GM18861 (cell line): Measurements from ENCODE around the gene PNKD.
"Not testable (repeated sequence)": the region's sequence is repeated elsewhere in the genome, so short reads cannot be mapped to it uniquely, and the experiment has no call there.

Source experiments
- ATAC-seq: cut with Tn5 transposase; IDR thresholded peaks from one replicate; pipeline ENCODE4 v1.9.1; 2021; ENCODE audit not compliant: unreplicated experiment

Gene PNKD

DNA sequence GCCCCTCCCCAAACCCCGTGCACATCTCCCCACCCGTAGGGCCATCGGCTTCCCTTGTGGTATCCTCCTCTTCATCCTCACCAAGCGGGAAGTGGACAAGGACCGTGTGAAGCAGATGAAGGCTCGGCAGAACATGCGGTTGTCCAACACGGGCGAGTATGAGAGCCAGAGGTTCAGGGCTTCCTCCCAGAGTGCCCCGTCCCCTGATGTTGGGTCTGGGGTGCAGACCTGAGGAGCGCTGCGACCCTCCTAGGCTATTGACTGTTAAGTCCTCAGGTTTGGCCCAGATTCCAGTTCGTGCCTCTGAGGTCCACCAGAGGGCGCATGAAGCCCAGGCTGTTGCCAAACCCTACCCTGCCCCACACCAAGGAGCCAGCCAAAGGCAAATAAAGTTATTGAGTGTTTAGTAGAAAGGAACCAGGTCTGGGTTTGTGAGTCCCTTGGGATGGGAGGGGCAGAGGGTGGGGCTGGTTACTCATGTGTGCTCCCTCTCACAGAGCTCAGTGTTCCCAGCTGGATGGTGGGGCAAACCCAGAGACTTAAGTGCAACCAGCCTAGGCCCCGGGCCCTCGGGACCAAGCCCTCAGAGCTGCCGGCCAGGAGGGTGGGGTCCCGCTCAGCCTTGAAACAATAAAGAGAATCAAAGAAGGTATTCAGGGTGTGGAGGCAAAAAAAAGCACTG, 2.4 kb downstream of the PNKD start:
- ATAC-seq: peak; percentile 22

DNA sequence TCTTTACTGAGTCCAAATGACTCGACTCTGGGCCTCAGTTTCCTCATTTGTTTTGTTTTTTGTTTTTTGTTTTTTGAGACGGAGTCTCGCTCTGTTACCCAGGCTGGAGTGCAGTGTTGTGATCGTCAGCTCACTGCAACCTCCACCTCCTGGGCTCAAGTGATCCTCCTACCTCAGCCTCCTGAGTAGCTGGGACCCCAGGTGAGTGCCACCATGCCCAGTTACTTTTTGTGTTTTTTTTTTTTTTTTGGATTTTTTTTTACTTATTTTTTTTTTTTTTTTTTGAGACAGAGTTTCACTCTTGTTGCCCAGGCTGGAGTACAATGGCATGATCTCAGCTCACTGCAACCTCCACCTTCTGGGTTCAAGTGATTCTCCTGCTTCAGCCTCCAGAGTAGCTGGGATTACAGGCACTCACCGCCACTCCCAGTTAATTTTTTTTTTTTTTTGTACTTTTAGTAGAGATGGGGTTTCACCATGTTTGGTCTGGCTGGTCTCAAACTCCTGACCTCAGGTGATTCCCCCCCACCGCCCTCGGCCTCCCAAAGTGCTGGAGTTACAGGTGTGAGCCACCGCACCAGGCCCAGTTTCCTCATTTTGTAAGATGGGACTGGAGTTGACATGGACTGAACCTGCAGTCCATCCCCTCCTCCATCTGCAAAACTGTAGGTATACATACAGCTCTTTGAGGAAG, 3.0 kb downstream of the PNKD start:
- ATAC-seq: not testable (repeated sequence)

DNA sequence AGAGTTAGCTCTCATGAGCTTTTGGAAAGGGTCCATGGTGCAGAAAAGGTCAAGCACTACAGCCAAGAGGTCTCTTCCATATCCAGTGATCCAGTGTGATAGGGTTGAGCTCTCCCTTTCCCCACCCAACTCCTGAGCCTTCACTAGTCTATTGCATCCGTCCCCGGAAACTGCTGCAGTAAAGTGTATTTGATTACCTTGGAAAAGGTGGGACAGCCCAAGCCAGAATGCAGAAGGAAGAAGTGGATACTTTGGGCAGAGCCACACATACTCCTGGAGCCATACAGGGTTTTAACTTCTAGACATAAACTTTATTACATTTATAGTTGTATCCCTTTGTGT, 3.6 kb downstream of the PNKD start:
- ATAC-seq: no peak

DNA sequence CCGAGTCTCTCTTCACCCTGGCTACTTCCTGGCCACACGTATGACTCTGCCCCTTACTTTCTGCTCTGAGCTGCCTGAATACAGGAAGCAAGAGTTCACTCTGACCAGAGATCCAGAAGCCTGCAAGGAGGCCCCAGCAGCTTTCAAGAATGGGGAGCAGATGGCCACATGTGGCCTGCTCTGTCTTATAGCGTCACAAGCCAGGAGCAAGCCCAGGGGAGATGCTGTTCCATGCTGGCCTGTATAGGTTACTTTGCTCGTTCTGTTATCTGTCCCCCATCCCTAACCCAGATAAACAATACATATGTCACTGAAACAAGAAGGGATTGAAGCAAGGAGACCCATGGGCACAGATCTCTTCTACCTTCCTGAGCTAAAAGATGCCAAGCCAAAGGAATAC, 4.3 kb downstream of the PNKD start:
- ATAC-seq: no peak

DNA sequence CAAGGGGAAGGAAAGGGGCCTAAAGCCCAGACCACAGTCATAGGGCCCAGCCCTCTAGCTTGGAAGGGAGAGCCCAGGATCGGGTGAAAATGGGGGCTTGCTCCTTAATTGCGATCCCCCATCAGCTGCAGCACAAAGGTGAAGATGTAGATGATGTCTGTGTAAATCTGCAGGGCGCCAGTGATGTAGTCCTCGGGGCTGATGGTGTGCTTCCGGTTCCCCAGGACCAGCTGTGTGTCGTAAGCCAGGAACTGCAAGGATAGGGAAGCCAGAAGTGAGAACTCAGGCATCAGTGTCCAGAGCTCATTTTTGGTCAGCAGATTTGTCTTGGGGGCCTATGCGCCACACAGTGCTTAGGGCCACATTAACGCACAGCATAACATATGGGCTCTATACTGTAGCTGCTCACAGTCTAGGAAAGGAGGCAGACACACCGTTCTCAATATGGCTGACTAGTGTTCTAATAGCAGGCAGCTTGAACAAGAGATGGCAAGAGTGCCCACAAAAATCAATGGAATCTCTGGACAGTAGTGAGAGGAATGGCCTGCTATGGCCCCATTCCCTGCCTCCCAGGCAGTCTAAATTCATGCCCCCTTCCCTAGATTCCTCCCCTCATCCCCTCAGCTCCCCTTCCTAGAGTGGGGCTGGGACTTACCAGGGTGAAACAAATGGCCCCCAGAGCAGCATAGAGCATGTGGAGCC, 5.2 kb downstream of the PNKD start:
- ATAC-seq: no peak

DNA sequence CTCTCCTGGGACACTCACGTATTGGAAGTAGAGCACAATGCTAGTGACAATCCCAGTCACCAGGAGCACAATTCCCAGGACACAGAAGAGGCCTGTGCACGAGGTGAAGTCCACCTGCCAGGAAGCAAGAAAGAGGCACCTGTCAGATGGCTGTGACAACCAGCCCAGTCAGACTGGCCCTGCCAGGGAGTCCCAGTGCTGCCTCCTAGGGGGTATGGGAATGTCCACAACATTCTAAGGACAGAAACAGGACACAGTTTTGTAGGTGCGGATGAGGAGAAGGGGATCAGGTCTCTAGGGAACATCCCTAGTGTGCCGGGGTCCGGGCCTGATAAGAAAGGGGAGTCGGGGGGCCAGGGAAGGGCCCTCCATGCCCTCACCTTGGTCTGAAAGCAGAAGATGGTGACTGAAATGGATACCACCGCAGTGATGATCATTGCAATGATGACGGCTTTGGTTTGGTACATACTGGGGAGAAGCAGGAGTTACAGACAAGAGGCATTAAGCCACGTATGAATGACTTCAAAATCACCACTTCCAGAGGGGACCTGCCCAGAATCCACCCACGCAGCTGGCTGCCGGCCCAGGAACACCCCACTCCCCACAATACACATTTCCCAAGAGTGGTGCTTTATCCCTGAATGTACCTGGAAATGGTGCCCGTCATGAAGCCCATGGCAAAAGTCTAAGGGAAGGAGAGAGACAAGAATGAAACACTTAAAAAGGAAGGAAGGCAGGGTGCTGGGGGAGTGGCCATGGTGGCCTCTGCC, 6.9 kb downstream of the PNKD start:
- no peak for ATAC-seq

DNA sequence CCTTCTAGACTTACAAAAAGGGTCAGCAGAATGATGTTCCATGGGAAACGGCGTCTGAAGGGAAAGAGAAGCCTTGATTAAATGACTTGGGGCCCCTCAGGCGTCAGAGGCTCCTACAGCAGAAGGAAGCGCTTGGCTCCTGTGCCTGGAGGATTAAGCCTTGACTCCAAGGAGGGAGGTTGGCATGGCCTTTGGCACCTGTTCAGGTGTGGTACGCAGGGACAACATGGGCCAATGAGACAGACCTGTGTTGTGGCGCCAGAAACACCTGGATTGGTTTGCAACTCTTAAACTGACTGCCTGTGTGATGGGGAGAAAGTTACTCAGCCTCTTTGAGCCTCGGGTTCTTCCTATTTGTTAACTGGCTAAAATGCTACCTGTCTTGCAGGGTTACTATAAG, 7.6 kb downstream of the PNKD start:
- ATAC-seq: no peak

DNA sequence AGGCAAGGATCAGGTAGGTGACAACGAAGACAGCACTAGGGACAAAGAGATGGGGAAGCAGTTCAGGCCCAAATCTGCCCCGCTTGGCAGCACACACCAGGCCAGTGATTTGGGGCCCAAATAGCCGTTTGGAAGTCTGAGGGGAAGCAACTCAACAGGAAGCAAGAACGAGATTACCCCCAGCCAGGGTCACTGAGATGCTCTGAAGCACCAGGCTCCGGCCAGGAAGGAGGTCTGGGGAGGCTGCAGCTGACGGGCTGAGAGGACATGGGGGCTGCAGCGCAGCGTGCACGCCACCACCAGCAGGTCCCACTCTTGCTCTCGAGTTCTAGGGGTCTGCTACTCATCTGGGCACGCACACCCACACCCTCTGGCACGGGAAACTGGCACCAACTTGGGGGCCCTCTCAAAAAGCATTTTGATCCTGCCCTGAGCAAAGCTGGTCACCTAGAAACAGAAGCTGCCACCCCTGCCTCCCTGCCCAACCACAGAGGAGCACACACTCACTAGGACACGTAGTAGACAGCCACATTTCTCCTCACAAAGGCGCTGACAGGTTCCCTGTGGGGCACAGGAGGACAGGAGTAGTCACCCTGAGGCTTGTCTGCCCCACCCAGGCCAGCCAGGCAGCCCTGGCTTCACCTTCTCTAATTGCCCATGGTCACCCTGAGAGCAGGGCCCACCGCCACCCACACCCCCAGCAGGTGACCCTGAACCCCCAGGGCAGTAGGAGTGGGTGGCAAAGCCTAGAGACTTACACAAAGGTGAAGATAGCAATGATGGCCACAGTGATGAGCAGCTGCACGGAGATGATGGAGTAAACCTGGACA, 8.4 kb downstream of the PNKD start:
- ATAC-seq: no peak

DNA sequence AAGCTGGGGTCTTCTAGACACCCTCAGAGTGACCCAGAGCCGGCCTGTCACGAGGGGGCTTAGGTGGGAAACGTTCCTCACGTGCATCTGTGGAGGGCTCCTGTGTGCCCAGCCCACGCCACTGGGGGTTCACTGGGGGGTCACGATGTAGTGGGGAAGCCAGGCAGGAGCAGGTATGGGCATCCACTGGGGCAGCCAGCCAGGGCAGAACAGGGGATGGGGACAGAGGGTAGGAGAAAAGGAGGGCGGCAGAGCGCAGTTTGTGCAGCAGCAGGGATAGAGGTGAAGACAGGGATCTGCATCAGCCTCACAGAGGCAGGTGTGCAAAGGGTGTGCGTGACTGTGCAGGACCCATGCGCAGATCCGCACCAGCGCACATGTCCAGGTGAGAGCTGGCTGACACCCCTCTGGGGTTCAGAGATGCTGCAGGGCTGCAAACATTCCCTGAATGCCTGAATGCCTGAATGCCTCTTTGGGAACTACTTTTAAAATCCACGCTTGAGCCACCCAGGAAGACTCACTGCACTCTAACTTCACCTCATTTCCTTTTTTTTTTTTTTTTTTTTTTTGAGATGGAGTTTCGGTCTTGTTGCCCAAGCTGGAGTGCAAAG, 10.0 kb downstream of the PNKD start:
- ATAC-seq: no peak

DNA sequence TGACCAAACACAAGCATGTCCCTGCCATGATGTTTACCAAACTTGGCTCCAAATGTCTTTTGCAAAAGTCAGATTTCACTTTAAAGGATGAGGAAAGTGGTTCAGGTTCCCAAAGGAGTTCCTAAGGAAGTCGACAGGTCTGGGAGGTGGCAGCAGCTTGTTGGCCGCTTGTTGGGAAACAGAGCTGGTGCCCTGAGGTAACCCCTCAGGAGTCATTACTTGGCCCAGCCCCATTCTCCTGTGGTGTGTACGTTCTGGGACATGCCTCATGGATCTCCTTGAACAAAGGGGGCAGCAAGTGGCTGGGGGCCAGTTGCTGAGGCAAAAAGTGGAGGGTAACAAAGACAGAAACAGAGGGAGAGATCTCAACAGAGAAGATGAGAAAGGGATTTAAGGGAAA, 11.1 kb downstream of the PNKD start:
- no peak for ATAC-seq

DNA sequence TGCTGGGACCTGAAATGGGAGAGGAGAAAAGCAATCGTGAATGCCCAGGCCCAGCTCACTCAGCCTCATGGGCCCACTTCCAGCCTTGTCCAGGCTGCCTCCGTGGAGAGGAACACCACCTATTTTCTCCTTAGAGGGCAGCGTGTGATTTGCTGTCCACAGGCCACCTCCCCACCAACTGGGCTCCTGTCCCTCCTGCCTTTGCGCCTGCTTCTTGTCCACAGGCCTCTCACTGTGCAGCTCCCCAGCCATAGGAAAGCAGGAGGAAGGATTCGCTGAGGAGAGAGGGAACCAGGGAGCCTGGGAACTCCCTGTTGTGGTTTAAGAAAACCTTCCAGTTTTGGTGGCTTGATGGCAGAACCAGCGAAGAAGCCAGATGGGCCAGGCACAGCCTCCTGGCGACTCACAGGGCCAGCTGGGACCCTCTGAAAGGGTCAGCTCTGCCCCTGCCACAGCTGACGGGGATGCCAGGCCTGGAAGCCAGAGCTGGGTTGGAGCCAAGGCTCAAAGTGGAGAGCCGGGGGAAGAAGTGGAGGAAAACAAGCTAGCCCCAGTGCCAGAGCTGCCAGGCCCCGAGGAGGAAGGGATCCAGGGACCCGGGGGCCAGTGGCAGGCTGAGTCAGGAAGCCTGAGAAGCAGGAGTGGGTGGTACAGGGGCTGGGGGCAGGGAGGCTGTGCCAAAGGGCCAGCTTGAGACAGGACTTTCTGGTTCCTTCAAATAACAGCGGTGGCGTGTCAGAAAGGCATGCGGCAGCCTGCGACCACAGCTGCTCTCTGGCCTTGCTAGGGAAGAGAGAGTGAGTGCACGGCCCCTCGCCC, 12.1 kb downstream of the PNKD start:
- no peak for ATAC-seq

DNA sequence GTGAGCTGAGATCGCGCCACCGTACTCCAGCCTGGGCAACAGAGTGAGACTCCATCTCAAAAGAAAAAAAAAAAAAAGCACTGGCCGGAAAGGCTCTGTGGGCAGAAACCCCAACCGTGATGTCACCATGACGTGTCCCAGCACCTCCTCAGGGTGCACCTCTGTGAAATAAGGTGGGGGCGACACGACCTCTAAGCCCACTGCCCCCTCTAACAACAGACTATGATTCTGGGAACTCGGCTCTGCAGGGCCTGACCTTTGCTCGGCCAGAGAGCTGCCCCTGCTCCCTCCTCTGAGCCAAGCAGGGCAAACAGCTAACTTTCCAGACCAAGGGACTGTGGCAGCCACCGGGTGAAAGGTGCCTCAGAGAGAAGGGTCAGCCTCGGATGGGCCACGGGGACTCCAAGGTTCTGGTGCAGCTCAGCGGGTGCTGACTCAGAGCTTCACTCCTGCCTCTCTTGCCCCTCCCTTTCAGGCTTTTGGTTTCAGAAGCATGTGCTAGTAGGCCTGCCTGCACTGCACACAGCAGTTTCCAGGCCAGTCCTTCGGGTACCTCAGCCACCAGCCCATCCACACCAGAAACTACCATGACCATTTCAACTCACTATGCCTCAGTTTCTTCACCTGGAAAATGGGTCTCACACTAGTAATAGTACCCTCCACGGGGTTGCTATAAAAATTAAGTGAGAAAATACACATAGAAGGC, 13.9 kb downstream of the PNKD start:
- ATAC-seq: no peak

DNA sequence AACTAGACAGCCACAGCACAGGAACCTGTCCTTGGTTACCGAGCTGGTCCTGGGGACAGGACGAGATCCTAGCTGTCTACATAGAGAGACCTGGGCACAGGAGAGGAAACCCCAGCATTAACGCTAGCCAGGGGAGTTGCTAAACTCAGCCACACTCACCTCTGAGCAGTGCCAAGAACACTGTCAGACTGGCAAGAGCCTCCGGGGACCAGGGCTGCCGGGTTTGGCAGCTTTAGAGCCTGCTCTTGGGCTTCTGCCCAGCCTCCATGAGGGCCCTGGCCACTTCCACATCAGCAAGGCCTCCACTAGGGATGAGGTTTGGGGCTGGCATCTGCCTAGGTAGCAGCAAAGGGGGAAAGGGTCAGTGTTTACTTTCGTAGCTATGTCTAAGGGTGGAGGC, 15.3 kb downstream of the PNKD start:
- no peak for ATAC-seq

DNA sequence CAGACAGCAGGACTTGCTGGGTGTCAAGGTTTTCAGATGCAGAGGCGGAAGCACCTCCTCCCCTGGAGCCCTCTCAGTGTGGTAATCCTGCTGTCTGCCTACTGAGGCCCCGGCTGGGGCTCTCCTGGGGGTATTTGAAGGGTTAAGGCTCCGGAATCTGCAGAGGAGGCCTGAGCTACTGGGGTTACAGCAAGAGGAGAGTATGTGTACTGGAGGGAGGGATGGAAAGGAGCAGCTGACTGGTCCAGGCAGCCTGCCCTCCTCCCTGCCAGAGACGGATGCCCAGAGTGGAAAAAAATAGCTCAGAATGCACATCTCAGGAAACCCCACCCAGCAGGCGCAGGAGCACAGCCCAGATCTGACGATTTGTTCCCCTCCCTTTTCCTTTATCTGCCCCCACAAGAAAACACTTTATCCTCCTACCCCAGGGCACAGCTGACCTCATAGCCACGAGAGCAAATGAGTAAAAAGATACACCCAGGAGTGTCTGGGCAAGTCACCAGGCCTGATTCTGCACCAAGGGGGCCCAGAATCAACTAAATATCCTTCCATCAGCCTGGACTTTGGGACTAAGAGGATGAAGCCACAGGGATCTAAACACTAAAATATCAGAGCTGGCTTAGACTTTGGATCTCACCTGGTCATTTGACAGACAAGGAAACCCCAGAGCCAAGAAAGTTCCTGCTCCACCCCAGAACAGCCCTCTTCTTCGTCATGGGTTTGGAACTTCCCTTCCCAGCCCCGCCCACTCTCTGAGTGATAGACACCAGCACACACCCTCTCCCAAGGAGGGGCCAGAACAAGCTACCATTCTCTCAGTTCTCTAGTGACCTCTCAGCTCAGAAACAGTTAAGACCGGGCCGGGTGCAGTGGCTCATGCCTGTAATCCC, 16.5 kb downstream of the PNKD start:
- peak; percentile 46 for ATAC-seq

DNA sequence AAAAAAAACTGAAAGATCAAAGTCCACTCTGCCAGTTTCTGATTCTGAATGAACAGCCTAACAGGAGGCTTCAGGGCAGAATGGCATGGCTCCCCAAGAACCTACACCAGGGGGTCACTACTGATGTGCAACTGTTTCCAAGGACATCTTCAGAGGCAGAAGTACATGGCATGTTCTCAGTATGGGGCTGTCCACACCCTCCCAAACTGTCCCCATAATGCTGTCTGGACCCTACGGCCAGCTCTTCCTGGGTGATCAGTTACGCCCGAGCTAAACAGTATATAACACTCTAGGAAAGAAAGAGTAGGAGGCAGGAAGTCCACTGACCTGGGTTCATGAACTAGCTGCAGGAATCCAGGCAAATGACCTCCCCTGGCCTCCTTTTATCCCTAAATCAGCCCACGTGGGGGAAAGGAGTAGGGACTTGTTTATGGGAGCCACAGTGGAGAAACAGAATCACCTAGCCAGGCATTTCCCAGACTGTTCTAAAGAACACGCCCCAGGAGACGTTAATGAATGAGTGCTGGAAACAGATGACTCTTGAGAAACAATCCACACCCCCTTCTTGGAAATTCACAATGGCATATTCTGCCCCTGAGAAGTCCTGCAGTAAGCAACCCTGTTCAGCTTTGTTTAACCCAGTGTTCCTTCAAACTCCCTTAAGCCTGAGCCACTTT, 19.5 kb downstream of the PNKD start:
- ATAC-seq: no peak

DNA sequence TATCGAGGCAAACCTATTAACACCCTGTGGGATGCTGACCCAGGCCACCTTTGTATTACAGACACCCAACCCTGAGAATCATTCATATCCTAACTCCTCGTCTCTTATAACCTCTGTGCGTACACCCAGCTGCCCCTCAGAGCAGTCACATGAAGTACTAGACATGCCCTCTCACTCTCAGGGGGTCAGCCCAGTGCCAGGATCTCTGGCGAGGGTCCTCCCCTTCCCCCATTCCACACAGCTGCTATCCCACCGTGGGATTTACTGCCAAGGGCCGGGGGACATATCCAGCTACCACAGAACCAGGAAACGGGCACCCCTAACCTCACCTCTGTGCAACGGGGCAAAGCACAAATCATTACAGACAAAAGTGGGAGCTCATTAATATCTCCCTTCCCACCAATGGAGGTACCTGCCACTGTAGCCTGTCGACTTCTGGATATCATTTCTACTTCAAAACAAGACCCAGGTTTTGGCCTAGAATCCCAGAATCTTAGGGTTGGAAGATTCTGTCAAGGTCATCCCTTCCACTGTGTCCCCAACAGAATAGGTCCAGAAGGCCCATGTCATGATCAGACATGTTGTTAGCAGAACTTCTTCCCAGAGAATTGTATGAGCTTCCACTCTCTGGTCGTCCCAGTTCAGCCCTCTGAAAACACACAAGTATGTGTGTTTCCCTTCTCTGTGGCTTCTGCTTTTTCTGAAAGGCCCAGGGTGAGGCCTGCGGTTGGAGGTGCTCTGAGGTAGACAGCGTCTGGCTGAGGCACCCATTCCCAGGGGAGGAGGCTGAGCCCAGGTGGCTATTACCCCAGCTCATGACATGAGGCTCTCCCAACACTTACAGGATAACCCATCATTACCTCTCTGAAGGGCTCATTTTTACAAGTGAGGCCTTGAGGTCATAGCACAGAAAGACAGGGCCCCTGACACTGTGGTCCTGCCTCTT, 20.3 kb downstream of the PNKD start:
- ATAC-seq: peak; percentile 57
